ENCODE data around the gene TPM2.
A peak's percentile ranks its signal among the peaks of the same experiment; 100 is the strongest.

TPM2 gene

DNA sequence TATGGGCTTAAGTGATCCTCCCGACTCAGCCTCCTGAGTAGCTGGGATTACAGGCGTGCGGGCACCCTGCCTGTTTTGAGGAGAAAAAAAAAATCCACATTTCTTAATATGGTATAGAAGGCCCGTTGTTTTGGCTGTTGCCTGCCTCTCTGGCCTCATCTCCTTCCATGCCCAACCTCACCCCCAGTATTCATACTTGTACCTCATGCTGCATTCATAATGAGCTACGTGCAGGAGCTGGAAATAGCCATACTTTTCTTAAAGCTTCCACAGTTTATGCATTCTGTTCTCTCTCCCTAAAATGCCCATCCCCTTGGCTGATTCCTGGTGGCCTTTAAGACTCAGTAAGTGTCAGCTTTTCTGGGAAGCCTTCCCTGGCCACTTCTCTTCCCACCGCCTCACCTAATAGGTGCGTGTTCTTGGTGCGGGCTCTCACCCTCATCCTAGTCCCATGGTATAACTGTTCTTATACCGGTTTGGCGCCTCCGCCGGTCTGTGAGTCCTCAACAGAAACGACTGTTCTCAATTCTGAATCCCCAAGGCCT lies 2.1 kb upstream of the TPM2 start:
- no peak for DNase-seq

- DNase-seq, result peak; percentile 29 to 30
These were observed 1.6 kb upstream of the TPM2 start for GRCh38 chr9:35691334-35691650.

DNA sequence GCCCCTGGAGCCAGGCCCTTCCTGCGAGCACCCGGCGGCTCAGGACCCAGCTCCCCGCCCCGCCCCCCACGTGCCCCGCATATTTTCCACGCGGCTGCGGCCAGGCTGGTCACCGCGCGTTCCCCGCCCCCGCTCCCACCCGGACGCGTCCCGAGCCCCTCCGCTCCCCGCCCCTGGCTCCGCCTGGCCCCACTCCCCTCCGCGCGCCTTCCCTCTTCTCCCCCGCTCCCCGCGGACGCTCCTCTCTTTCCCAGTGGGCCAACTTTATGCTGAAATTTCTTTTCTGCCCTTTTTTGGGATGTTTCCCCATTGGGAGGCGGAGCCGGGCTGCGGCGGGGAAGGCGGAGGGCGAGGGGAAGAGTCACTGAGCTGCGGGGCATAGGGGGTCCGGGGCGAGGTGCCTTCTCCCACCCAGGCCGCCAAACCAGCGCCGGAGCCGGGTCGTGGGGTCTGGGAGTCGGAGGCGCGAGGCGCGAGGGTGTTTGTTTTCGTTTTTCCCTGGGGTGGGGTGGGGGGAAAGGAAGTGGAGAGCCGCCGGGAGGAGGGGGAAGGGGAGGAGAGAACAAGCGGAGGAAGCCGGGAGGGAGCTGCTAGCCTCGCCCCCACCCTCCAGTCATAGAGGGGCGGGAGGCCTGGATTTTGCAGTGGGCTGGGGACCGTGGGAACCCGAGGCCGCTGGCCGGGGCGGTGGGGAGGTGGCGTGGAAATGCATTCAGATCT lies 1.0 kb upstream of the TPM2 start:
- DNase-seq, result peak; percentile 20 to 33

DNA sequence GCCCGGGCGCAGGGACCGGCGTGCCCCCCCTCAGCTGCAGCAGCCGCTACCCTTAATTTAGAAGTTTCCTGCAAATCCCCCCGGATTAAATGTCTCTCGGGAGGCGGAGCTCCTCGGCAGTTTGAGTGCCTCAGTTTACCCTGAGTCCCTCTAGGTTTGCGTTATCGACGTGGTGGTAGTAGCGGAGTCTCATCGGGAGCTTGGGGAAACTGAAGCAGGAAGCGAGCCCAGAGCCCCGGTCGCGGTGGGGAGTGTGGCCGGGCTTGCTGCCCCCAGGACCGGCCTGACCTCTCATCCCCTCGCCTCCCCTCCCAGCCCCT lies 529 bp upstream of the TPM2 start:
- DNase-seq, result no peak

DNA sequence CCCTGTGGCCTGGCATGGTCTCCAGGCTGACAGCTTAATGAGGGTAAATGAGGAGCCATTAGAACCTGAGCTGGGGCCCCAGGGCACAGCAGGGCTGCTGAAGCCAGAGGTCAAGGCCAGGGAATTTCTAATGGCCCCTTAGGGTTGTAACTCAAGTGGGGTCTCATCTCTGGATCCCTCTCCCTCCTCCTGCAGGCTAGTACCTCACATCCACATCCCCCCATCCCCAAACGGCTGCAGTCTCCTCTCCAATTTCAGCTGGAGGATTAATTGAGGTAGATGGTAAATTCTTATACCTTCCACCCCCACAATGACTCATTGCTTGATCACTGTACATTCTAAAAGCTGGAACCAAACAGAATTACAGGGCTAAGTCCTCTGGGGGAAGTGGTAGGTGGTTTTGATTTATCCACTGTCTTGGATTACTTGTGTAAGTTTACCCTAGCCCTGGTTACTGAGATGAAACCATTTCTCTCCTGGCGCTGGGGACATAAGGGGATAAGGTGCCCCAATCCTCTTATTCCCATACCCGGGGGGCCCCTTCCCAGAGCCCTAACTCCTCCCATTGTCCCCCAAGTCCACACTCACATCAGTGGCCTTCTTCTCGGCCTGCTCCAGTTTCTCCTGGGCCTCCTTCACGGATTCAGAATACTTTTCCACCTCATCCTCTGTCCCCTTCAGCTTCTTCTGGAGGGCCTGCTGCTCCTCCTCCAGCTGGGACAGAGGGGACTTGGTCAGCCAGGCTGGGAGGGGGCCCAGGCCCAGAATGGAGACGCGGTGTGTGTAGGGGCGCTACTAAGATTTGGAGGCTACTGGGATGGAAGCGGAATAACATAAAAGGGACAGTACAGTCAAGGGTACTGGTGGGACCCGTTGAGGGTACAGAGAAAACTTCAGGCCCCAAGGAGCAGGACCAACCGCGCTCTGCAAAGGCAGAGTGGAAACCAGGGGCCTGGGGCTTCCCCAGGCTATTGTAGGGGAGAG lies 875 bp downstream of the TPM2 start:
- peak; percentile 58 to 60 for DNase-seq

- no peak for DNase-seq
These were observed 1.7 kb downstream of the TPM2 start for GRCh38 chr9:35687972-35688557.

DNA sequence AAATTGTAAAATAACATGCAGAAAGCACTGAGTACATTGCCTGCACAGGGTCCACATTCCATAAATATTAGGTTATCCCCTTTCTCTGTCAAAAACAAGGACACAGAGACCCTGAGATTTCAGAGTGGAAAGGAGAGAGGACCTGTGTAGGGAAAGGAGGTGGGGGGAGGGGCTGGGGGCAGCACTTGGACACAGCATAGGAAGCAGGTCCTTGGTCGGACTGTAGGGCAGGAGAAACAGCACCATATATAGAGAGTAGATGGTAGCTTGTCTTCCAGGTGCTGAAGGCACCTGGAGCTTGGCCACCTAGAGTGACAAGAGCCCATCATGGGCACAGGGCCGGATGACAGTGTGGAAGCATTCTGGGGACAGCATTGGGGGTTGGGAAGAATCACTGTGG lies 2.4 kb downstream of the TPM2 start:
- DNase-seq, result no peak

DNA sequence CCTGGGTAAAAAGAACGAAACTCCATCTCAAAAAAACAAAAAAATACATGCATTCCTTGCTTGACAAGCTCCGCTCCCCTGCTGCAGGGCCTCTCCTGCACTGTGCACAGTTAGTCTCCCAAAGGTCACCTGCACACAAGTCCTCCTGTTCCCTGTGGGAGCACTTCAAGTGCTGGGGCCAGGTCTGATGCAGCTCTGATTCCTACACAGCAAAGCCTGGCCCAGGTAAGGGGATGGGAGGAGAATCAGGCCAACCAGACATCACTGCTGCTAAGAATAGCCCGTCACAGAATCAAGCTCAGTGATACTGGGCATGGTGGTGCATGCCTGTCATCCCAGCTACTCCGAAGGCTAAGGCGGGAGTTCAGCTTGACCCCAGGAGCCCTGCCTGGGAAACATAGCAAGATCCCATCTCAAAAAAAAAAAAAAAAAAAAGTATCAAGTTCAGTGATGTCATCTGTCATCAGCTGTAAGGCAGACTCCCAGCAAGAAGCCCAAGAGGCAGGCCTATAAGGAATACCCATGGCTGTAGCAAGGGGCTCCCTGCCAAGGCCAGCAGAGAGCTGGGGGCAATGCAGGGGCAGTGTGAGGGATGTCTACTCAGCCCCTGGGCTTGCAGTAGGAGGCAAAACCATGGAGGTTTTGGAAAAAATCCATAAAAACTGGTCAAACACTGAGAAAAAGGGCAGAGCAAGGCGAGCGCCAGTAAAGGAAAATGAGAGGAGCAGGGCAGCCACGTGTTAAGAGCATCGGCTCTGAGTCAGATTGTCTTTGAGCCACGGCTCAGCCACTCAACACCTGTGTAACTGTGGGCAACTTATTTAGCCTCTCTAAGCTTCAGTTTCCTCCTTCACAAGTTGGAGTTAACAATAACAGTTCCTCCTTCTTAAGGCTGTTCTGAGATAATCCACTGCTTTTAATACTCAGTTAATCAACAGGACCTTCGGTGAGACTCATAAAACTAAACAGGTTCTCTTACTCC lies 3.2 kb downstream of the TPM2 start:
- no peak for DNase-seq

GRCh38 chr9:35685506-35685905 lies 4.2 kb downstream of the TPM2 start:
- no peak for DNase-seq

- DNase-seq, result no peak
These were observed 4.8 kb downstream of the TPM2 start for GRCh38 chr9:35684921-35685320.

DNA sequence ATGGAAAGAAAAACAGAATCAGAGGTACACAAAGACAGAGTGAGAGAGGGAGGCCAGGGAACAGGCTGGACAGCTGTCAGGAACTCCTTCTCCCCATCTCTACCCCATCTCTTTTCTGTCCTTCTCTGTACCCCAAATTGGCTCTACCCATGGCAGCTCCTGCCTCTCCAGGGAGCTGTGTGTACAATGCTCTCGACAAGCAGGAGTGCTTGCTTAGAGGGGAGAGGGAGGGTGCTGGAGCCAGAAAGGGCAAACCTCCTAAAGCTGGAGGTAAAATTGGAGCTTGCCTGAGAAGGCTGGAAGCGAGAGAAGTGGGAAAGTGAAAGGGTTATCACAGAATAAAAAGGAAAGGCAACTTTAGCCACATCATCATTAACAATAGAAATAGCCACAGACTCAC lies 6.4 kb downstream of the TPM2 start:
- DNase-seq, result no peak

GRCh38 chr9:35682520-35683315 lies 7.0 kb downstream of the TPM2 start:
- no peak for DNase-seq

DNA sequence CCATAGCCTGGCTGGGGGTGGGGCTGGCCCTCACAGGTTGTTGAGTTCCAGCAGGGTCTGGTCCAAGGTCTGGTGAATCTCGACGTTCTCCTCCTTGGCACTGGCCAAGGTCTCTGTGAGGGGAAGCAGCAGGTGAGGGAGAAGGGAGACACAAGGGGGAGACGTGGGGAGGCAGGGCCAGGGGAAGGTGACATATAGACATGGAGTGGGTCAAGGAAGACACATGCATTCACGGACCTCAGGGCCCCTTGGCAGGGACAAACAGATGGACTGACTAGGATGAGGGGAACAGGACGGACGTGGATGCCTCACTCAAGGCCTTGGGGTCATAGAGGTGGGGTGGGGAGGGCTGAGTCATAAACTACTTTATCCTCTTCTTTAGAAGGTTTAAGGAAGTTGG lies 7.7 kb downstream of the TPM2 start:
- no peak for DNase-seq

DNA sequence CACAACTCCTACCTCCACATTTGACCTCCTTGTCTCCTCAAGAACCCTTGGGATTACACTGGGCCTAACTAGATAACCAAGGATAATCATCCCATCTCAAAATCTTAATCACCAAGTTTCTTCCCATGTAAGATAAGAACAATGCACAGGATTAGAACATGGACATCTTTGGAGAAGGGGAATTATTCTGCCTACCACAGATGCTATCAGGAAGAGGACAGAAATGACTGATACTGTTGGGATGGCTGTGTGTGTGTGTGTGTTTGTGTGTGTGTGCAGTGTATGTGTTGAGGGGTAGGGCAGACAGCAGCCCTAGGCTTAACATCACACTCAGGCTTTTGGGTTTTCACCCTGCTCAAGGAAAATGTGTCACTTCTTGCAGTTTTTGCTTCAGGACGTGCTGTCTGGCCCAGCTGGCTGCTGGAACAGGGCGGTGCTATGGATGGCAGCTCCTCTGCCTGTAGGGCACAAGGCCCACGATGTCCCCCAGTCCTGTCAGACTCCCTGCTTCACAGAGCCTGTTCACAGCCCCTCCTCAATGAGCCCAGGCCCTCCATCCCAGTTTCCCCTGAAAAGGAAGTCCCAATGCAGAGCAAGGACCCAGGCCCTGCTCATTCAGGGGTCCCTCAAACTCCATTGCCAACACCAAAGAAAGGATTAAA lies 8.3 kb downstream of the TPM2 start:
- no peak for DNase-seq

- no peak for DNase-seq
These were observed 9.2 kb downstream of the TPM2 start for GRCh38 chr9:35680331-35681105.

DNA sequence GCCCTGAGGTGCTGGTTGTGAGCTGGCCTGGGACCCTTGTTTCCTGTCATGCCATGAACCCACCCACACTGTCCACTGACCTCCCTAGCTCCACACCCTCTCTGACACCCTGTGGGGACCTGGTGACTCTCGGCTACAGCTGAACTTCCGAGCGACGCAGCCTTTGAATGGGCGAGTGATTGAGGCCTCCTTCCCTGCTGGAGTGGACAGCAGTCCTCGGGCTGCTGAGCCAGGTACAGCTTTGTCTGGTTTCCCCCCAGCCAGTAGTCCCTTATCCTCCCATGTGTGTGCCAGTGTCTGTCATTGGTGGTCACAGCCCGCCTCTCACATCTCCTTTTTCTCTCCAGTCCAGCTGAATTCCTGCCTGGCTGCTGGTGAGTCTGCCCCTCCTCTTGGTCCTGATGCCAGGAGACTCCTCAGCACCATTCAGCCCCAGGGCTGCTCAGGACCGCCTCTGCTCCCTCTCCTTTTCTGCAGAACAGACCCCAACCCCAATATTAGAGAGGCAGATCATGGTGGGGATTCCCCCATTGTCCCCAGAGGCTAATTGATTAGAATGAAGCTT lies 9.9 kb downstream of the TPM2 start:
- no peak for DNase-seq

DNA sequence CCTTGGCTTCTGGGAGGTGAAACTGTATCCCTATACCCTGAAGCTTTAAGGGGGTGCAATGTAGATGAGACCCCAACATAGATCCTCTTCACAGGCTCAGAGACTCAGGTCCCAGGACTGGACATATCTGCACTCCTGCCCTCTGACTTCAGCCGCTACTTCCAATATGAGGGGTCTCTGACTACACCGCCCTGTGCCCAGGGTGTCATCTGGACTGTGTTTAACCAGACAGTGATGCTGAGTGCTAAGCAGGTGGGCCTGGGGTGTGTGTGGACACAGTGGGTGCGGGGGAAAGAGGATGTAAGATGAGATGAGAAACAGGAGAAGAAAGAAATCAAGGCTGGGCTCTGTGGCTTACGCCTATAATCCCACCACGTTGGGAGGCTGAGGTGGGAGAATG lies 10.6 kb downstream of the TPM2 start:
- no peak for DNase-seq

GRCh38 chr9:35675732-35676392 lies 13.9 kb downstream of the TPM2 start:
- no peak for DNase-seq

- no peak for DNase-seq
These were observed 14.5 kb downstream of the TPM2 start for GRCh38 chr9:35675204-35675603.

DNA sequence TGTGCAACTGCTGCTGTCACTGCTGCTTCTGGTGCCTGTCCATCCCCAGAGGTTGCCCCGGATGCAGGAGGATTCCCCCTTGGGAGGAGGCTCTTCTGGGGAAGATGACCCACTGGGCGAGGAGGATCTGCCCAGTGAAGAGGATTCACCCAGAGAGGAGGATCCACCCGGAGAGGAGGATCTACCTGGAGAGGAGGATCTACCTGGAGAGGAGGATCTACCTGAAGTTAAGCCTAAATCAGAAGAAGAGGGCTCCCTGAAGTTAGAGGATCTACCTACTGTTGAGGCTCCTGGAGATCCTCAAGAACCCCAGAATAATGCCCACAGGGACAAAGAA lies 15.7 kb downstream of the TPM2 start:
- no peak for DNase-seq

All from inflammatory macrophage treated with lipopolysaccharide for 1 hour (primary cell).